Activated CD4-positive, alpha-beta T cell treated with anti-CD3 and anti-CD28 coated beads, Interleukin-2, amount 50 U/mL, for 1 hour (primary cell): Measurements from ENCODE around the gene SLC25A42.
"Not testable (repeated sequence)": the region's sequence is repeated elsewhere in the genome, so short reads cannot be mapped to it uniquely, and the experiment has no call there.

Source experiments
- DNase-seq: peaks from one replicate; pipeline ENCODE4 v3.0.0-alpha.2; 2020

The SLC25A42 gene

DNA sequence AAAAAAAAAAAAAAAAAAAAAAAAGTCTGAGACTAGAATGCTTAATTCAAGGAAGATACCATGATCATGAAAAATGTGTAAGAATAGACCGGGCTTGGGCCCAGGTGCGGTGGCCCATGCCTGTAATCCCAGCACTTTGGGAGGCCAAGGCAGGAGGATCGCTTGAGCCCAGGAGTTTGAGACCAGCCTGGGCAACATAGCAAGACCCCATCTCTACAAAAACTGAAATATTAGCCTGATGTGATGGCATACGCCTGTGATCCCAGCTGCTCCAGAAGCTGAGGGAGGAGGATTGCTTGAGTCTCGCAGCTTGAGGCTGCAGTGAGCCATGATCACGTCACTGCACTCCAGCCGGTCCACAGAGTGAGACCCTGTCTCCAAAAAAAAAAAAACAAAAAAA lies 43.1 kb downstream of the SLC25A42 start:
- not testable (repeated sequence) for DNase-seq

GRCh38 chr19:19107654-19108053 lies 43.9 kb downstream of the SLC25A42 start:
- no peak for DNase-seq

DNA sequence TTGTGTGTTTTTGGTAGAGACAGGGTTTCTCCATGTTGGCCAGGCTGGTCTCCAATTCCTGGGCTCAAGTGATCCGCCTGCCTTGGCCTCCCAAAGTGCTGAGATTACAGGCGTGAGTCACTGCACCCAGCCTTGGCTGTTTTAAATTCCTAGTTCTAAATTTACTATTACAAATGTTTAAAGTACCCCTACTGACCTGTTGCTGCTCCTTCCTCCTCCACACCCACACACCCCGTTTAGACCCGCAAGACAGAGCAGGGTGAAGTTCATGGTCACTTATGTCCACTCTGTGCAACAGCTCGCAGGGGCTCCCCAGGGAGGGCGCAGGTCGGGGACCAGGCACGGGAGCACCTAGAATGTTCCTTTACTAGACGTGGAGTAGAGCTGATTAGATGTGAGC lies 45.8 kb downstream of the SLC25A42 start:
- DNase-seq, result no peak

- DNase-seq, result no peak
These were observed 46.8 kb downstream of the SLC25A42 start for GRCh38 chr19:19110410-19111135.

- no peak for DNase-seq
These were observed 47.5 kb downstream of the SLC25A42 start for GRCh38 chr19:19111136-19111835.

GRCh38 chr19:19111967-19112580 lies 48.3 kb downstream of the SLC25A42 start:
- no peak for DNase-seq

DNA sequence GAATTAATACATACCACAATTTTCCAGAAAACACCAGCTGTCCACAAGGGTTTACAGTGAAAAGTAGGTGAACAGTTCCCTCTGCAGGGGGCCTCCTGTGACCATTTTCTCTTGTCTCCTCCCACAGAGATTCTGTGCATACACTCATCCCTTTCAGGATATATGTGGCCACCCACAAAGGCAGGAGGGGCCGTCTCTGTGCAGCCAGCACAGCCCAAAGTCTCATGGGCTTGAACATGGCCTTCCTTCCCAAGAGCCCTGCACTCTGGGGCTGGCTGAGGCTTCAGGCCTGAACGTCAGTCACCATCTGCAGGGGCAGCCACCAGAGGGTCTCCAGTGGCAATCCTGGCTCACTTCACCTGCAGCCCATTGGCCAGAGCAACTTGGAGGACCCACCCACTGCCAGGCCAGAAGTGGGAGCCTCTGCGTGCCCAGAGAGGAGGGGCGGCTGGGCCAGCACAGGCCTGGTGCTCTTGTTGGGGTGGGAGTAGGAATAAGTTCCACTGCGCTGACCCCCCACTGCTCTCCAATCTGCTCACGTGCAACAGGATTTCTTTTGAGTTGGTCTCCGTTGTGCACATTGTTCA lies 49.3 kb downstream of the SLC25A42 start:
- DNase-seq, result no peak

- peak; percentile 51 for DNase-seq
These were observed 52.2 kb downstream of the SLC25A42 start for GRCh38 chr19:19115954-19116353.

GRCh38 chr19:19119325-19120237 lies 55.8 kb downstream of the SLC25A42 start:
- DNase-seq, result no peak

DNA sequence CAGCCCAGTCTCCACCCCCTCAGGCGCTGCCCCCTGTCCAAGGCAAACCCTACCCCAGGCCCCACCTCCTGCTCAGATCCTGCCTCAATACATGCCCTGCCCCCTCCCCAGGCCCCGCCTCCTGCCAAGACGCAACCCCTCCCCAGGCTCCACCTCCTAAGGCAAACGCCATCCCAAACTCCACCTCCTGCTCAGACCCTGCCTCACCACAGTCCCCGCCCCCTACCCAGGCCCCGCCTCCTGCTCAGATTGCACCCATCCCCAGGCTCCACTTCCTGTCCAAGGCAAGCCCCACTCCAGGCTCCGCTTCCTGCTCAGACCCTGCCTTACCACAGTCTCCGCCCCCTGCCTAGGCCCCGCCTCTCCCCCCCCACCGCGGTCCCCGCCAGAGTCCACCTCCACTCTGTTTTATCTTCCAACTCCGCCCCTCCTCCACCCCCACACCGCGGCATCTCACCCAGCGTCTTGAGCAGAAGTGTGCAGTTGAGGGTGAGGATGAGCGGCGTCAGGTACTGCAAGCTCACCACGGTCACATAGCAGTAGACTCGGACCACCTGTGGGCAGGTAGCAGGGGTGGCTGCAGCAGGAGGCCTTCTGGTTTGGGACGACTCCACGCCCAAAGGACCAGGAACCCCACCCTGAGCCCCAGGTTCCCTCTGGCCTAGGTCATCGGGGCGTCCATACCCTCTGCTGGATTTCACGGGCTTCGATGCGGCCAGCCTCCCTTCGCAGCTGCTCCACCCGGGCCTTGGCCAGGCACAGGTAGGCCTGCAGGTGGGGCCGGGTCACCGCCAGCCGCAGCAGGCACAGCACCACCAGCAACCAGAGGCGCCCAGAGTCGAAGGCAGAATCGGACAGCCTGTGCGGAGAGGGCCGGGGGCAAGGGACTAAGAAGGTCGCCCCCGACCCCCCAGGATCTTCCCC lies 56.8 kb downstream of the SLC25A42 start:
- no peak for DNase-seq

GRCh38 chr19:19121371-19121770 lies 57.6 kb downstream of the SLC25A42 start:
- DNase-seq, result no peak

DNA sequence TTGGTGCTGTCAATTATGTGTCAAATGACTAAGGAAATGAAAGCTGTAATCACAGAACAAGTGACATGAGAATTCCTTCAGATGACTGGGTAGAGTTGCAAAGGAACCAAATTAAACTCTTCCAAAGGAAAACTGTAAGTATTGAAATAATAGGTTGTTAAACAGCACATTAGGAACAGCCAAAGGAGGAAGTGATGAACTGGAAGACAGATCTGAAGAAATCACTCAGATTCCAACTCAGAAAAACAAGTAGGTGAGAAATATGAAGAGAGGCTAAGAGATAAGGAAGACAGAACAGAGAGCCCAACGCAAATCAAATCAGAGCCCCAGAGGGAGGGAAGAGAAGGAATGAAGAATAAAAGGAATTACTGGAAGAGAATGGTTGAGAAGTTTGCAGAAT lies 59.1 kb downstream of the SLC25A42 start:
- no peak for DNase-seq

DNA sequence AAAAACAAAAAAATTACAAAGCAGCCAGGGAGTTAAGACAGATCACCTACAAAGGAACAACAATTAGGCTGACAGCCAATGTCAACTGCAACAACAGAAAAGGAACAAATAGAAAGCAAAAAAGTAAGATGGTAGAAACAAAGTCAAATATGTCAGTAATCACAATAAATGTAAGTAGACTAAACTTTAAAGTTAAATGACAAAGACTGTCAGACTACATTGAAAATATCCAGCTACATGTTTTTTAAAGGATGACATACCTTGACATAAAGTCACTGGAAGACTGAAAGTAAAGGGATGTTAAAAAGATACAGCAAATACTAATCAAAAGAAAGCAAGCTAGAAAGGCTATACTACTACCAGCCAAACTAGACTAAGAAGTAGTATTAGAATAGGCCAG lies 59.6 kb downstream of the SLC25A42 start:
- DNase-seq, result no peak

DNA sequence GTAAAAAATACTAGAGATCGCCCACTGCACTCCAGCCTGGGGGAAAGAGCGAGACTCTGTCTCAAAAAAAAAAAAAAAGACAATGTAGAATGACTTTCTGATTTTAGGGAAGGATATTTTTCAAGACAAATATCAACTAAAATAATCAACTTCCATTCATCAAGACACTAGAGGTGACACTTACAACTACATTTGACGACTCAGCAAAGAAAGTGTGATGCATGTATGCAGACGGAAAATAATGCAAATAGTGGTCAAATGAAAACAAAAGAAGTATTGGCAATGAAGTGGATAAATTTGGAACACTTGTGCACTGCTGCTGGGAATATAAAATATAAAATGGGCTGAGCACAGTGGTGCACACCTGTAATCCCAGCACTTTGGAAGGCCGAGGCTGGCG lies 62.3 kb downstream of the SLC25A42 start:
- DNase-seq, result no peak

- DNase-seq, result no peak
These were observed 68.2 kb downstream of the SLC25A42 start for GRCh38 chr19:19131989-19132388.

DNA sequence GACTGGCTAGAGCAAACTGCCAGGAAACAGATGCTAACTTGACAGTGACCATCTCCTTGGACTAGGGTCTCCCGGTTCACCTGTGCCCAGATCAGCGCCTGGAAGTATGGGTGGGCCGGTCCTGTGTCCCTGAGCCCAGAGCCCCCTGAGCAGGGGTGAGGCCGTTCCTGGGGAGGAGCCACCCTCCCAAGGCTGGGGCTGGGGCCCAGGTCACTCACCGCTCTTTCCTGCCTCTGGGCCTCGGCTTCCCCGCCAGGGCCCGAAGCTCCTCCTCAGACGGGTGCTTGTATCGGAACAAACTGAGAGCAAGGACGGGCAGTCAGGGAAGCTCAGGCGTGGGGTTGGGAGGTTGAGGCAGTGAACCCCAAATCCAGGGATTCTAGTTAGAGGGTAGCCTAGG lies 69.1 kb downstream of the SLC25A42 start:
- DNase-seq, result no peak

GRCh38 chr19:19133985-19134384 lies 70.2 kb downstream of the SLC25A42 start:
- no peak for DNase-seq

DNA sequence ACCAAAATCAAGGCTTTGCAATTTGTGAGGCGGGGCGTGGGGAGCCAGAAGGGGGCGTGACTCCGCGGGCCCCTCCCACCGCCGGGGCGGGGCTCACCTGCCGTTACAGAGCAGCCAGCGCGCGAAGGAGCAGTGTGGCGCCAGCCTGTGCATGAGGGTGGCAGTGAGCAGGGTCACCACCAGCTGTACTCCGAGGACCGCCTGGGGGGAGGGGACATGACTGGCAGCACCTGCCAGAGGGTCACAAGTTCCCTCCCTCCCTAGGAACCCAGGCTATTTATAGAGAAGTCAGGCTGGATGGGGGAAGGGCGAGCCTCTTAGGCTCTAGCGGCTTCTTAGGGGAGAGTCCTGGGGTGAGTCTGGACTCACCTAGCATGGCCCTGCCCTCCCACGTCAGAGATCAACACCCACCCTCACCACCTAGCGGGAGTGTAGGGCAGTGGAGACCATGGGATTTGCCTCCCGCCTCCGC lies 70.9 kb downstream of the SLC25A42 start:
- peak; percentile 40 for DNase-seq

GRCh38 chr19:19135713-19136112 lies 71.9 kb downstream of the SLC25A42 start:
- not testable (repeated sequence) for DNase-seq

DNA sequence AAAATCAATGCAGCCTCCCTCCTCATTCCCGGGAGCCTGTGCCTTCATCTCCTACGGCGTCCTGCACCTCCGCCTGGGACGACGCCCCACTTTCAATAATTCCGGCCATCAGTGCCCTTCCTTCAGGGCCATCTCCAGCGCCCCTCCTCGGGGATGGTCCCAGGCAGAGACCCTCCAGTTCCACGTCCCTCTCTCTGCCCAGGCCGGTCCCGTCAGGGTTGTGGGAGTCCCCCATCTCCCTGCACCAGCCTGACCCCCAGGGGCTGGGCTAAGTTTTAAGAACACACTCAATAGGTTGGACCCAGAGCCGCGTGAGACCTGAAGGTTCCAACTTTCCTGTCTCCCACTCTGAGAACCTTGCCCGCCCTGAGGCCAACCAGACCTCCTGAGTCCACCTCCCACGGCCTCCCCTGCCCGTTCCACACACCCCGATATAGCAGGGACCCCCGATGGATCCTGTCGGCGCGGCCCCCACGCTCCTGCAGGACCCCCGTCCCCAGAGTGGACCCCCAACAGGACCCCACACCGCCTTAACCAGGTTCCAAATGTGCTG lies 73.8 kb downstream of the SLC25A42 start:
- no peak for DNase-seq
